RPMI8226 (cell line): ENCODE measurements around the gene MOAP1.
"Not testable (repeated sequence)": the region's sequence is repeated elsewhere in the genome, so short reads cannot be mapped to it uniquely, and the experiment has no call there.

ENCODE experiments used
- DNase-seq: peaks from one replicate; pipeline ENCODE4 v3.0.0-alpha.2; 2015

Gene MOAP1

GRCh38 chr14:93142854-93143652 is 41.6 kb downstream of the MOAP1 start:
- DNase-seq: no peak

GRCh38 chr14:93137864-93138263 is 46.8 kb downstream of the MOAP1 start:
- peak; percentile 89 for DNase-seq

GRCh38 chr14:93136508-93136907 is 48.2 kb downstream of the MOAP1 start:
- not testable (repeated sequence) for DNase-seq

GRCh38 chr14:93136009-93136408 is 48.7 kb downstream of the MOAP1 start:
- DNase-seq: no peak

GRCh38 chr14:93135399-93135798 is 49.3 kb downstream of the MOAP1 start:
- no peak for DNase-seq

- DNase-seq: no peak
These were observed 51.2 kb downstream of the MOAP1 start for GRCh38 chr14:93133464-93133863.

- DNase-seq: peak; percentile 72
These were observed 52.1 kb downstream of the MOAP1 start for GRCh38 chr14:93132472-93133065.
